ENCODE measurements around the gene LAMC1. TPM values are rescaled to one million over a fixed set of nuclear protein-coding genes. Genes with fewer than 3 reads are reported as not detected.

LAMC1 gene
- polyA plus RNA-seq, 1 of the 3 experiments (the other 2 are of a cell fraction), result 101 TPM

- Histone ChIP-seq H3K9me3 (no peaks in the 10 kb centered on the region), H3K9me2 (no peaks in the 10 kb centered on the region), H3K27ac (ENCODE audit: low read depth in 2 of 2, low read length in 1 of 2) (no peak overlapping the region), H3K79me2 (ENCODE audit: insufficient read depth) (no peaks in the 10 kb centered on the region), H3K4me3 (ENCODE audit: low read depth in 2 of 2, low read length in 1 of 2) (no peak overlapping the region), H4K20me1 (ENCODE audit: insufficient read depth) (no peaks in the 10 kb centered on the region), H3K27me3 (ENCODE audit: insufficient read depth) (no peaks in the 10 kb centered on the region), H3K9ac (no peak overlapping the region), H3K4me2 (no peak overlapping the region), H3F3A (replicated peaks; ENCODE audit: insufficient read depth) (no peaks in the 10 kb centered on the region), H3K36me3 (replicated peaks in 1 of 2; ENCODE audit: control insufficient read depth in 1 of 2, insufficient read depth in 2 of 2, low read length in 1 of 2) (peaks cover 81 to 89% of the 10 kb centered on the region in 2 experiments), H2AFZ (ENCODE audit: low read depth) (no peak overlapping the region), H3K4me1 (ENCODE audit: control insufficient read depth in 1 of 2, insufficient read depth in 2 of 2, low read depth in 1 of 2, low read length in 1 of 2) (peaks cover 0 to 2% of the 10 kb centered on the region in 2 experiments; a peak in 1 of 4 replicates)
- ChIA-PET POLR2A (no interaction called here), CTCF (interaction anchor here (1.7 kb wide), 1 partner anchor 102 kb away, joined by 5 read pairs; no protein-coding TSS in a partner anchor)
- no peak for TF ChIP-seq CTCF (IDR thresholded peaks at IDR 0.05)
- TF ChIP-seq, protein P1, sequence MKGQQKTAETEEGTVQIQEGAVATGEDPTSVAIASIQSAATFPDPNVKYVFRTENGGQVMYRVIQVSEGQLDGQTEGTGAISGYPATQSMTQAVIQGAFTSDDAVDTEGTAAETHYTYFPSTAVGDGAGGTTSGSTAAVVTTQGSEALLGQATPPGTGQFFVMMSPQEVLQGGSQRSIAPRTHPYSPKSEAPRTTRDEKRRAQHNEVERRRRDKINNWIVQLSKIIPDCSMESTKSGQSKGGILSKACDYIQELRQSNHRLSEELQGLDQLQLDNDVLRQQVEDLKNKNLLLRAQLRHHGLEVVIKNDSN (IDR thresholded peaks at IDR 0.05; ENCODE audit: borderline replicate concordance, low read depth), result no peak
- TF ChIP-seq ELF1 (IDR thresholded peaks at IDR 0.05), result no peak
- no peak for TF ChIP-seq RXRA (IDR thresholded peaks at IDR 0.05; ENCODE audit: borderline replicate concordance, low read depth)
- no peak for TF ChIP-seq GATA2 (CRISPR knock-in tag; IDR thresholded peaks at IDR 0.05)
- TF ChIP-seq FOXJ3 (CRISPR knock-in tag; IDR thresholded peaks at IDR 0.05), result no peak
- TF ChIP-seq, protein P2, sequence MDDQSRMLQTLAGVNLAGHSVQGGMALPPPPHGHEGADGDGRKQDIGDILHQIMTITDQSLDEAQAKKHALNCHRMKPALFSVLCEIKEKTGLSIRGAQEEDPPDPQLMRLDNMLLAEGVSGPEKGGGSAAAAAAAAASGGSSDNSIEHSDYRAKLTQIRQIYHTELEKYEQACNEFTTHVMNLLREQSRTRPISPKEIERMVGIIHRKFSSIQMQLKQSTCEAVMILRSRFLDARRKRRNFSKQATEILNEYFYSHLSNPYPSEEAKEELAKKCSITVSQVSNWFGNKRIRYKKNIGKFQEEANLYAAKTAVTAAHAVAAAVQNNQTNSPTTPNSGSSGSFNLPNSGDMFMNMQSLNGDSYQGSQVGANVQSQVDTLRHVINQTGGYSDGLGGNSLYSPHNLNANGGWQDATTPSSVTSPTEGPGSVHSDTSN (IDR thresholded peaks at IDR 0.05), result no peak
- no peak for DNase-seq
- WGBS (ENCODE audit: low lambda C conversion rate), result 97% methylated on average over 5 of the region's 5 CpGs
These were observed 102.8 kb downstream of the LAMC1 start for GRCh38 chr1:183126000-183126366.

- Histone ChIP-seq H3K9me3 (no peaks in the 10 kb centered on the region), H3F3A (replicated peaks; ENCODE audit: insufficient read depth) (no peaks in the 10 kb centered on the region), H3K27me3 (ENCODE audit: insufficient read depth) (no peaks in the 10 kb centered on the region), H3K4me3 (ENCODE audit: low read depth in 2 of 2, low read length in 1 of 2) (no peak overlapping the region), H3K4me1 (ENCODE audit: control insufficient read depth in 1 of 2, insufficient read depth in 2 of 2, low read depth in 1 of 2, low read length in 1 of 2) (peaks cover 0 to 2% of the 10 kb centered on the region in 2 experiments; a peak in 1 of 4 replicates), H3K4me2 (no peak overlapping the region), H3K9ac (no peak overlapping the region), H3K27ac (ENCODE audit: low read depth in 2 of 2, low read length in 1 of 2) (no peak overlapping the region), H3K79me2 (ENCODE audit: insufficient read depth) (no peaks in the 10 kb centered on the region), H4K20me1 (ENCODE audit: insufficient read depth) (no peaks in the 10 kb centered on the region), H3K36me3 (replicated peaks in 1 of 2; ENCODE audit: control insufficient read depth in 1 of 2, insufficient read depth in 2 of 2, low read length in 1 of 2) (peaks cover 85 to 92% of the 10 kb centered on the region in 2 experiments), H3K9me2 (no peaks in the 10 kb centered on the region), H2AFZ (ENCODE audit: low read depth) (no peak overlapping the region)
- CTCF ChIA-PET, result interaction anchor here (1.7 kb wide), 1 partner anchor 102 kb away, joined by 5 read pairs; no protein-coding TSS in a partner anchor
- no peak for DNase-seq
- POLR2A ChIA-PET, result no interaction called here
- 94% methylated on average over 1 of the region's 1 CpG for whole genome bisulfite sequencing (ENCODE audit: low lambda C conversion rate)
- TF ChIP-seq RFX5 (IDR thresholded peaks at IDR 0.05; ENCODE audit: low read length) (no peak), SMC3 (IDR thresholded peaks at IDR 0.05; ENCODE audit: low read depth, low read length) (no peak), EP300 (IDR thresholded peaks at IDR 0.05; ENCODE audit: borderline replicate concordance in 1 of 2, low read depth in 1 of 2, low read length in 1 of 2) (no peak), FOXM1 (IDR thresholded peaks at IDR 0.05; ENCODE audit: low read depth) (no peak), POLR2AphosphoS5 (IDR thresholded peaks at IDR 0.05; ENCODE audit: low read depth, low read length) (no peak), FOXJ3 (CRISPR knock-in tag; IDR thresholded peaks at IDR 0.05) (no peak), MEF2A (IDR thresholded peaks at IDR 0.05; ENCODE audit: borderline replicate concordance, low read depth) (no peak), USF2 (IDR thresholded peaks at IDR 0.05; ENCODE audit: borderline replicate concordance, low read depth, low read length) (no peak), GABPA (IDR thresholded peaks at IDR 0.05; ENCODE audit: low read depth) (no peak), EZH2phosphoT487 (IDR thresholded peaks at IDR 0.05; ENCODE audit: borderline replicate concordance, low read depth) (no peak), TAF1 (IDR thresholded peaks at IDR 0.05; ENCODE audit: borderline replicate concordance, low read depth, low read length) (no peak), YY1 (IDR thresholded peaks at IDR 0.05; ENCODE audit: low read depth) (no peak)
- TF ChIP-seq, protein P3, sequence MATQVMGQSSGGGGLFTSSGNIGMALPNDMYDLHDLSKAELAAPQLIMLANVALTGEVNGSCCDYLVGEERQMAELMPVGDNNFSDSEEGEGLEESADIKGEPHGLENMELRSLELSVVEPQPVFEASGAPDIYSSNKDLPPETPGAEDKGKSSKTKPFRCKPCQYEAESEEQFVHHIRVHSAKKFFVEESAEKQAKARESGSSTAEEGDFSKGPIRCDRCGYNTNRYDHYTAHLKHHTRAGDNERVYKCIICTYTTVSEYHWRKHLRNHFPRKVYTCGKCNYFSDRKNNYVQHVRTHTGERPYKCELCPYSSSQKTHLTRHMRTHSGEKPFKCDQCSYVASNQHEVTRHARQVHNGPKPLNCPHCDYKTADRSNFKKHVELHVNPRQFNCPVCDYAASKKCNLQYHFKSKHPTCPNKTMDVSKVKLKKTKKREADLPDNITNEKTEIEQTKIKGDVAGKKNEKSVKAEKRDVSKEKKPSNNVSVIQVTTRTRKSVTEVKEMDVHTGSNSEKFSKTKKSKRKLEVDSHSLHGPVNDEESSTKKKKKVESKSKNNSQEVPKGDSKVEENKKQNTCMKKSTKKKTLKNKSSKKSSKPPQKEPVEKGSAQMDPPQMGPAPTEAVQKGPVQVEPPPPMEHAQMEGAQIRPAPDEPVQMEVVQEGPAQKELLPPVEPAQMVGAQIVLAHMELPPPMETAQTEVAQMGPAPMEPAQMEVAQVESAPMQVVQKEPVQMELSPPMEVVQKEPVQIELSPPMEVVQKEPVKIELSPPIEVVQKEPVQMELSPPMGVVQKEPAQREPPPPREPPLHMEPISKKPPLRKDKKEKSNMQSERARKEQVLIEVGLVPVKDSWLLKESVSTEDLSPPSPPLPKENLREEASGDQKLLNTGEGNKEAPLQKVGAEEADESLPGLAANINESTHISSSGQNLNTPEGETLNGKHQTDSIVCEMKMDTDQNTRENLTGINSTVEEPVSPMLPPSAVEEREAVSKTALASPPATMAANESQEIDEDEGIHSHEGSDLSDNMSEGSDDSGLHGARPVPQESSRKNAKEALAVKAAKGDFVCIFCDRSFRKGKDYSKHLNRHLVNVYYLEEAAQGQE (IDR thresholded peaks at IDR 0.05; ENCODE audit: low read depth, low read length), result no peak
- TF ChIP-seq, protein P1 (IDR thresholded peaks at IDR 0.05; ENCODE audit: borderline replicate concordance, low read depth), result no peak
These were observed 103.3 kb downstream of the LAMC1 start for GRCh38 chr1:183126528-183126927.

Measured in SK-N-SH (cell line).